H1 (cell line): Measurements from ENCODE around the gene TMEM225B.

Experiments
- EZH2 ChIP-seq: fragments of 200-600 bp; sonication (generic); IDR thresholded peaks from 2 replicates; pipeline ENCODE4 v1.7.1; 2012; ENCODE audit warnings: low read depth, mild to moderate bottlenecking, moderate library complexity, low read length, inconsistent platforms; ENCODE audit not compliant: severe bottlenecking
- JUN ChIP-seq: IDR thresholded peaks from 2 replicates; pipeline ENCODE4 v1.6.1; 2011; ENCODE audit warnings: low read depth, mild to moderate bottlenecking, improper control_type of control experiment, low read length
- NANOG ChIP-seq: IDR thresholded peaks from 2 replicates; pipeline ENCODE4 v1.6.1; 2011; ENCODE audit warnings: low read length, low read depth, mild to moderate bottlenecking, inconsistent platforms; ENCODE audit not compliant: insufficient read depth, poor library complexity, severe bottlenecking
- NRF1 ChIP-seq: IDR thresholded peaks from 2 replicates; pipeline ENCODE4 v1.6.1; 2011; ENCODE audit warnings: mild to moderate bottlenecking, low read depth, low read length, improper control_type of control experiment
- POLR2AphosphoS5 ChIP-seq: IDR thresholded peaks from 2 replicates; pipeline ENCODE4 v1.6.1; 2011; ENCODE audit warnings: low read depth, low read length
- RFX5 ChIP-seq: IDR thresholded peaks from 2 replicates; pipeline ENCODE4 v1.6.1; 2011; ENCODE audit warnings: low read depth, low read length, improper control_type of control experiment, borderline replicate concordance
- SAP30 ChIP-seq: fragments of 300-600 bp; sonication (generic); IDR thresholded peaks from 2 replicates; pipeline ENCODE4 v1.7.1; 2012; ENCODE audit warnings: low read length, moderate library complexity, mild to moderate bottlenecking, inconsistent platforms; ENCODE audit not compliant: insufficient read depth, insufficient replicate concordance
- TEAD4 ChIP-seq: IDR thresholded peaks from 2 replicates; pipeline ENCODE4 v1.6.1; 2012; ENCODE audit warnings: low read depth, low read length, inconsistent platforms, mixed read lengths
- ZNF274 ChIP-seq: IDR thresholded peaks from 2 replicates; pipeline ENCODE4 v1.7.0; 2012; ENCODE audit warnings: low read length, borderline replicate concordance; ENCODE audit errors: extremely low read depth
- TF ChIP-seq, protein P1 (sequence below), 3 experiments: IDR thresholded peaks; 1 replicate in 2 of 3; 2 replicates in 1 of 3; pipeline versions ENCODE4 v1.5.1 to v1.6.1; 2011; ENCODE audit warnings: low read length in 3 of 3, mild to moderate bottlenecking in 3 of 3, inconsistent platforms in 2 of 3, low read depth in 1 of 3, moderate library complexity in 1 of 3; ENCODE audit not compliant: insufficient read depth in 1 of 3; ENCODE audit errors: control extremely low read depth in 1 of 3

DNA sequence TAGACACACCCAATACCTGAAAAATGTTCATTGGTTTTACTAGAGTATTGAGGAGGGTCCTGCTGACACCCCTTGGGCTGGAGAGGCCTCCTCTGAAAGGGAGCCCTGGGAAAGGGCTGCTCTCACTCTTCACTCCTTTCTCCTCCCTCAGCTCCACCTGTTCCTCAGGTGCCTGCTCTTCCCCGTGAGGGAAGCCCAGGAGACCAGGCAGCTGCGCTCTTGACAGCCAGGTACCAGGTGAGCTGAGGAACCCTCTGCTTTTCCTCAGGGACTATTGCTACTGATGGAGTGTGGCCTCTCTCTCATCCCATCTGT, 36.4 kb upstream of the TMEM225B start:
- TF ChIP-seq, protein P1, sequence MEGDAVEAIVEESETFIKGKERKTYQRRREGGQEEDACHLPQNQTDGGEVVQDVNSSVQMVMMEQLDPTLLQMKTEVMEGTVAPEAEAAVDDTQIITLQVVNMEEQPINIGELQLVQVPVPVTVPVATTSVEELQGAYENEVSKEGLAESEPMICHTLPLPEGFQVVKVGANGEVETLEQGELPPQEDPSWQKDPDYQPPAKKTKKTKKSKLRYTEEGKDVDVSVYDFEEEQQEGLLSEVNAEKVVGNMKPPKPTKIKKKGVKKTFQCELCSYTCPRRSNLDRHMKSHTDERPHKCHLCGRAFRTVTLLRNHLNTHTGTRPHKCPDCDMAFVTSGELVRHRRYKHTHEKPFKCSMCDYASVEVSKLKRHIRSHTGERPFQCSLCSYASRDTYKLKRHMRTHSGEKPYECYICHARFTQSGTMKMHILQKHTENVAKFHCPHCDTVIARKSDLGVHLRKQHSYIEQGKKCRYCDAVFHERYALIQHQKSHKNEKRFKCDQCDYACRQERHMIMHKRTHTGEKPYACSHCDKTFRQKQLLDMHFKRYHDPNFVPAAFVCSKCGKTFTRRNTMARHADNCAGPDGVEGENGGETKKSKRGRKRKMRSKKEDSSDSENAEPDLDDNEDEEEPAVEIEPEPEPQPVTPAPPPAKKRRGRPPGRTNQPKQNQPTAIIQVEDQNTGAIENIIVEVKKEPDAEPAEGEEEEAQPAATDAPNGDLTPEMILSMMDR (IDR thresholded peaks at IDR 0.05; ENCODE audit: control extremely low read depth in 1 of 3, insufficient read depth in 1 of 3, low read depth in 1 of 3, low read length in 3 of 3): no peak
- TF ChIP-seq NANOG (no peak), JUN (no peak), RFX5 (no peak), POLR2AphosphoS5 (no peak), EZH2 (no peak), NRF1 (no peak), SAP30 (no peak), ZNF274 (no peak), TEAD4 (no peak)
